Neuronal stem cell (in vitro differentiated cells): ENCODE data around the gene CCDC178.

Source experiments
- DNase-seq: peaks from one replicate; pipeline ENCODE4 v3.0.0-alpha.2; 2013; ENCODE audit warnings: low spot score
- H2AFZ ChIP-seq: one replicate; pipeline ENCODE4 v1.6.1; 2013; ENCODE audit warnings: mild to moderate bottlenecking, low read length, inconsistent platforms
- H2AK5ac ChIP-seq: 2 replicates; pipeline ENCODE4 v1.6.1; 2013; ENCODE audit warnings: low read depth, mild to moderate bottlenecking, inconsistent platforms, low read length, moderate library complexity, mixed read lengths
- H2BK120ac ChIP-seq: 2 replicates; pipeline ENCODE4 v1.6.1; 2013; ENCODE audit warnings: low read depth, mild to moderate bottlenecking, inconsistent platforms, low read length, moderate library complexity, mixed read lengths
- H2BK12ac ChIP-seq: one replicate; pipeline ENCODE4 v1.6.1; 2013; ENCODE audit warnings: low read length, inconsistent platforms
- H2BK15ac ChIP-seq: 2 replicates; pipeline ENCODE4 v1.6.1; 2013; ENCODE audit warnings: mild to moderate bottlenecking, low read length, inconsistent platforms, mixed read lengths
- H2BK5ac ChIP-seq: one replicate; pipeline ENCODE4 v1.6.1; 2013; ENCODE audit warnings: inconsistent platforms, mild to moderate bottlenecking, low read length, moderate library complexity
- H3K14ac ChIP-seq: one replicate; pipeline ENCODE4 v1.6.1; 2013; ENCODE audit warnings: low read length, inconsistent platforms
- H3K18ac ChIP-seq: 2 replicates; pipeline ENCODE4 v1.6.1; 2013; ENCODE audit warnings: low read length, inconsistent platforms
- H3K23ac ChIP-seq: 2 replicates; pipeline ENCODE4 v1.6.1; 2013; ENCODE audit warnings: low read depth, mild to moderate bottlenecking, mixed read lengths, low read length, inconsistent platforms; ENCODE audit not compliant: poor library complexity
- H3K27ac ChIP-seq: replicated peaks from 3 replicates; pipeline ENCODE4 v1.5.1; 2013; ENCODE audit warnings: low read length, inconsistent platforms
- H3K27me3 ChIP-seq, 3 experiments: 2 replicates each; pipeline ENCODE4 v1.6.1; 2013; ENCODE audit warnings: low read length in 3 of 3, mild to moderate bottlenecking in 2 of 3, inconsistent platforms in 1 of 3, low read depth in 1 of 3, mixed read lengths in 1 of 3, moderate library complexity in 1 of 3; ENCODE audit not compliant: control insufficient read depth in 3 of 3, insufficient read depth in 3 of 3
- H3K36me3 ChIP-seq, 2 donors: replicated peaks in 1 of 2; 2 replicates each; pipeline ENCODE4 v1.6.1; 2013; ENCODE audit warnings: low read length in 2 of 2; ENCODE audit not compliant: control insufficient read depth in 2 of 2, insufficient read depth in 2 of 2
- H3K4ac ChIP-seq: 2 replicates; pipeline ENCODE4 v1.6.1; 2013; ENCODE audit warnings: inconsistent platforms, mild to moderate bottlenecking, low read length, moderate library complexity
- H3K4me1 ChIP-seq, 2 donors: 1 replicate in 1 of 2; 2 replicates in 1 of 2; pipeline ENCODE4 v1.6.1; 2013; ENCODE audit warnings: low read length in 2 of 2, low read depth in 1 of 2; ENCODE audit not compliant: control insufficient read depth in 2 of 2, insufficient read depth in 1 of 2
- H3K4me2 ChIP-seq: one replicate; pipeline ENCODE4 v1.6.1; 2013; ENCODE audit warnings: mild to moderate bottlenecking, low read length, inconsistent platforms; ENCODE audit not compliant: insufficient read depth, poor library complexity, severe bottlenecking
- H3K4me3 ChIP-seq, 2 donors: 2 replicates each; pipeline ENCODE4 v1.5.1; 2013; ENCODE audit warnings: low read length in 2 of 2, mild to moderate bottlenecking in 2 of 2, inconsistent platforms in 1 of 2, moderate library complexity in 1 of 2
- H3K79me1 ChIP-seq: one replicate; pipeline ENCODE4 v1.6.1; 2013; ENCODE audit warnings: low read depth, mild to moderate bottlenecking, inconsistent platforms, low read length, moderate library complexity
- H3K9ac ChIP-seq: one replicate; pipeline ENCODE4 v1.6.1; 2013; ENCODE audit warnings: mild to moderate bottlenecking, low read depth, low read length, inconsistent platforms; ENCODE audit not compliant: poor library complexity
- H3K9me3 ChIP-seq, 2 donors: replicated peaks in 1 of 2; 2 replicates each; pipeline versions ENCODE3 to v1.6.1; 2013; ENCODE audit warnings: low read length in 2 of 2, mild to moderate bottlenecking in 2 of 2, inconsistent platforms in 1 of 2, low read depth in 1 of 2, mixed read lengths in 1 of 2, moderate library complexity in 1 of 2; ENCODE audit not compliant: control insufficient read depth in 2 of 2, insufficient read depth in 1 of 2
- H4K8ac ChIP-seq: one replicate; pipeline ENCODE4 v1.6.1; 2013; ENCODE audit warnings: low read depth, mild to moderate bottlenecking, inconsistent platforms, low read length, moderate library complexity
- H4K91ac ChIP-seq: one replicate; pipeline ENCODE4 v1.6.1; 2013; ENCODE audit warnings: low read length, low read depth, mild to moderate bottlenecking, inconsistent platforms; ENCODE audit not compliant: poor library complexity
- WGBS, 2 donors: extraction: QIAGEN DNeasy Blood & Tissue Kit; methylation state at CpG; one replicate each; pipeline ENCODE4 v1.1.7; 2013; ENCODE audit warnings: missing lambda C conversion rate in 2 of 2, mixed read lengths in 1 of 2; ENCODE audit not compliant: insufficient read length in 2 of 2, insufficient replicate concordance in 1 of 2; ENCODE audit errors: extremely low coverage in 2 of 2; 5-methylcytosine and 5-hydroxymethylcytosine counted together

Gene CCDC178

GRCh38 chr18:33161131-33161530, 279.4 kb downstream of the CCDC178 start:
- Histone ChIP-seq H2BK5ac (no peak overlapping the region), H3K36me3 (no peaks in the 10 kb centered on the region), H3K9ac (no peak overlapping the region), H3K18ac (no peak overlapping the region), H2BK15ac (no peak overlapping the region), H2BK12ac (no peak overlapping the region), H3K27ac (no peak overlapping the region), H2BK120ac (no peak overlapping the region), H3K9me3 (no peaks in the 10 kb centered on the region), H3K79me1 (no peaks in the 10 kb centered on the region), H3K4ac (no peak overlapping the region), H3K4me2 (no peak overlapping the region), H3K27me3 (no peaks in the 10 kb centered on the region), H3K14ac (no peak overlapping the region), H4K91ac (no peak overlapping the region), H2AK5ac (no peak overlapping the region), H3K4me3 (no peak overlapping the region), H3K23ac (no peak overlapping the region), H3K4me1 (no peaks in the 10 kb centered on the region), H2AFZ (no peak overlapping the region), H4K8ac (no peak overlapping the region)
- no peak for DNase-seq
- no CpG with 5 or more reads among the region's 2 CpGs for WGBS, 2 donors

DNA sequence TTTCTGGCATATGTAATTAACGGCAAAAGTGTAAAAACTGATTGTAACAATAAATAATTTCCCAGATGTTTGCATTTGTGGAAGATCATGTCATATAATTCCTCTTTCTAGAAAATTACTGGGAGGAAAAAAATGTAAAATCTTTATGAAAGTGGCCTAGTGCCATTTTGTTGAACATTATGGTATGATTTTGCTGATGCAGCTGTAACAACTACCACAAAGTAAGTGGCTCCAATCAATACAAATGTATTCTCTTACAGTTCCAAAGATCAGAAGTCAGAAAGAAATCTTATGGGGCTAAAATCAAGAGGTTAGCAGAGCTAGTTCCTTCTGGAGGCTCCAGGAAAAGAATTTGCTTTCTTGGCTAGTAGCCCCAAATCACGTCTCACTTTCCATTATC, 281.4 kb downstream of the CCDC178 start:
- Histone ChIP-seq H3K4me3 (no peak overlapping the region), H3K79me1 (no peaks in the 10 kb centered on the region)

GRCh38 chr18:33157893-33158292, 282.6 kb downstream of the CCDC178 start:
- Histone ChIP-seq H3K18ac (no peak overlapping the region), H3K23ac (no peak overlapping the region), H3K9ac (no peak overlapping the region), H4K91ac (no peak overlapping the region), H3K9me3 (no peaks in the 10 kb centered on the region), H3K36me3 (no peaks in the 10 kb centered on the region), H3K4me3 (no peak overlapping the region), H2BK15ac (no peak overlapping the region), H3K27me3 (no peaks in the 10 kb centered on the region), H2BK120ac (no peak overlapping the region), H3K4ac (no peak overlapping the region), H3K4me2 (no peak overlapping the region), H2AK5ac (no peak overlapping the region), H3K14ac (no peak overlapping the region), H3K4me1 (no peaks in the 10 kb centered on the region), H2BK12ac (no peak overlapping the region), H2BK5ac (no peak overlapping the region), H4K8ac (no peak overlapping the region), H3K27ac (no peak overlapping the region), H3K79me1 (no peaks in the 10 kb centered on the region), H2AFZ (no peak overlapping the region)
- no peak for DNase-seq
- WGBS, 2 donors: no CpG with 5 or more reads among the region's 1 CpG

More for the DNA sequence above, 281.4 kb downstream of the CCDC178 start:
- H3K9me3 ChIP-seq: no peaks in the 10 kb centered on the region
- no peak overlapping the region for H2AFZ ChIP-seq
- H3K27ac ChIP-seq: no peak overlapping the region
- no peaks in the 10 kb centered on the region for H3K36me3 ChIP-seq
- no peaks in the 10 kb centered on the region for H3K27me3 ChIP-seq
- no peak overlapping the region for H2BK120ac ChIP-seq
- no peak overlapping the region for H3K14ac ChIP-seq
- no peak overlapping the region for H2BK15ac ChIP-seq
- no peak overlapping the region for H3K4ac ChIP-seq
- no peaks in the 10 kb centered on the region for H3K4me1 ChIP-seq
- no peak overlapping the region for H4K8ac ChIP-seq
- H2AK5ac ChIP-seq: no peak overlapping the region
- no peak overlapping the region for H3K23ac ChIP-seq
- H3K4me2 ChIP-seq: no peak overlapping the region
- no peak overlapping the region for H3K18ac ChIP-seq
- DNase-seq: no peak
- H2BK12ac ChIP-seq: no peak overlapping the region
- no CpG with 5 or more reads among the region's 2 CpGs for WGBS, 2 donors
- no peak overlapping the region for H4K91ac ChIP-seq
- no peak overlapping the region for H2BK5ac ChIP-seq
- H3K9ac ChIP-seq: no peak overlapping the region

DNA sequence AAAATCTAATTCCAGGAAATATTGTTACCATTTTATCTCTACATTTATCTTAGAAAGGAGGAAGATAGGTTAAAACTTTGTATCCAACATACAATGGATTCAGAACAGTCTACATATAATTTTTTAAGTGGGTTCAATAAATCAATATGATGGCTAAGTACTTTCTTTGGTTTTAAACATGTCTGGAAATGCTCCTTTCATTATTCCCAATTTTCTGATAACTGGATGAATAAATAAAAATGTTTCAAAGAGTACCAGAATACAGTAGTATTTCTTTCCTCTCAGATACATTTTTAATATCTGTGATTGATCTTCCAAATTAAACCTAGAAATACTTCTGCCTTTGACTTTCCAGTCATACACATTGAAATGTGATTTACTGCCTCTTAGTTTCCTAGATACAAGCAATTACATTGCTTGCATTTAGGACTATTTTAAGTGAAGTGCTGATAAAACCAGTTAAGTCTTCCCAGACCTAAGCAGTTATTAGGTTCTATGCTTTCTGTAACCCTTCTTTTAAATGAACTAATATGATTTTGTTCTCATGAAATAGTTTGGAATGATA, 283.5 kb downstream of the CCDC178 start:
- H2BK15ac ChIP-seq: no peak overlapping the region
- no peak overlapping the region for H2AFZ ChIP-seq
- no peak overlapping the region for H2BK120ac ChIP-seq
- H4K91ac ChIP-seq: no peak overlapping the region
- no peak overlapping the region for H3K4me3 ChIP-seq
- H3K27ac ChIP-seq: no peak overlapping the region
- no peak overlapping the region for H3K9ac ChIP-seq
- H3K4me1 ChIP-seq: peaks cover 0 to 4% of the 10 kb centered on the region in 2 donors
- no peak overlapping the region for H2AK5ac ChIP-seq
- H3K27me3 ChIP-seq: no peaks in the 10 kb centered on the region
- no peaks in the 10 kb centered on the region for H3K9me3 ChIP-seq
- H3K36me3 ChIP-seq: no peaks in the 10 kb centered on the region
- DNase-seq: no peak
- no peak overlapping the region for H3K4ac ChIP-seq
- H2BK5ac ChIP-seq: no peak overlapping the region
- no peak overlapping the region for H4K8ac ChIP-seq
- H2BK12ac ChIP-seq: no peak overlapping the region
- no peak overlapping the region for H3K18ac ChIP-seq
- no peak overlapping the region for H3K14ac ChIP-seq
- H3K79me1 ChIP-seq: no peaks in the 10 kb centered on the region
- H3K23ac ChIP-seq: no peak overlapping the region
- H3K4me2 ChIP-seq: no peak overlapping the region
